Endothelial cell (in vitro differentiated cells): Measurements from ENCODE around the gene LRFN4. TPM values are rescaled to one million over a fixed set of nuclear protein-coding genes. Genes with fewer than 3 reads are reported as not detected.

Source experiments
- DNase-seq: peaks from one replicate; pipeline ENCODE4 v3.0.0; 2021; ENCODE audit warnings: low spot score
- H3K27ac Mint-ChIP-seq: one replicate; pipeline ENCODE4 v1.8.0; 2021; ENCODE audit warnings: mixed read lengths, inconsistent platforms; ENCODE audit not compliant: unreplicated experiment
- H3K27me3 Mint-ChIP-seq: one replicate; pipeline ENCODE4 v1.8.0; 2021; ENCODE audit warnings: mild to moderate bottlenecking, moderate library complexity, mixed read lengths, inconsistent platforms; ENCODE audit not compliant: unreplicated experiment
- H3K36me3 Mint-ChIP-seq: one replicate; pipeline ENCODE4 v1.8.0; 2021; ENCODE audit warnings: mild to moderate bottlenecking, low read depth, mixed read lengths, inconsistent platforms; ENCODE audit not compliant: unreplicated experiment
- H3K4me1 Mint-ChIP-seq: one replicate; pipeline ENCODE4 v1.8.0; 2021; ENCODE audit warnings: mild to moderate bottlenecking, mixed read lengths, inconsistent platforms; ENCODE audit not compliant: unreplicated experiment
- H3K4me3 Mint-ChIP-seq: one replicate; pipeline ENCODE4 v1.8.0; 2021; ENCODE audit warnings: mild to moderate bottlenecking, mixed read lengths, inconsistent platforms; ENCODE audit not compliant: unreplicated experiment
- H3K9me3 Mint-ChIP-seq: one replicate; pipeline ENCODE4 v1.8.0; 2021; ENCODE audit warnings: mixed read lengths, inconsistent platforms; ENCODE audit not compliant: unreplicated experiment
- CTCF ChIP-seq: fragments of 200-600 bp; sonication (generic); IDR thresholded peaks from one replicate; pipeline ENCODE4 v1.5.0; 2021; ENCODE audit warnings: antibody characterized with exemption; ENCODE audit not compliant: unreplicated experiment
- total RNA-seq: library from RNA; stranded (reverse); fragmentation: NEBNext Ultra II Directional; extraction: Animal tissue kit (Norgen Biotek cat#: 25700); gene quantifications from one replicate; pipeline ENCODE4 v1.2.1, GENCODE V29; 2021; ENCODE audit not compliant: unreplicated experiment

Gene LRFN4
- total RNA-seq, 1 donor from 2014 or later: 21.4 TPM

GRCh38 chr11:66853242-66854229 is 3.3 kb upstream of the LRFN4 start:
- Mint-ChIP-seq H3K36me3 (peaks cover 10% of the 10 kb centered on the region), H3K4me3 (peak overlapping the region; percentile 48), H3K9me3 (no peaks in the 10 kb centered on the region), H3K4me1 (peaks cover 7% of the 10 kb centered on the region), H3K27ac (no peak overlapping the region), H3K27me3 (peaks cover 26% of the 10 kb centered on the region)
- DNase-seq: no peak
- TF ChIP-seq CTCF: no peak

- no peak for DNase-seq
- Mint-ChIP-seq H3K27ac (no peak overlapping the region), H3K9me3 (no peaks in the 10 kb centered on the region), H3K4me3 (peak overlapping the region; percentile 48), H3K4me1 (peaks cover 7% of the 10 kb centered on the region), H3K27me3 (peaks cover 26% of the 10 kb centered on the region), H3K36me3 (peaks cover 10% of the 10 kb centered on the region)
- no peak for TF ChIP-seq CTCF
Measured at GRCh38 chr11:66854231-66854661, 2.6 kb upstream of the LRFN4 start.

GRCh38 chr11:66854729-66855211 is 2.1 kb upstream of the LRFN4 start:
- TF ChIP-seq CTCF: no peak
- H3K9me3 Mint-ChIP-seq: no peaks in the 10 kb centered on the region
- peaks cover 7% of the 10 kb centered on the region for H3K4me1 Mint-ChIP-seq
- peak overlapping the region; percentile 86 for H3K4me3 Mint-ChIP-seq
- DNase-seq: no peak
- H3K27ac Mint-ChIP-seq: peak overlapping the region; percentile 31
- H3K27me3 Mint-ChIP-seq: peaks cover 25% of the 10 kb centered on the region
- H3K36me3 Mint-ChIP-seq: peaks cover 10% of the 10 kb centered on the region

GRCh38 chr11:66855574-66856495 is 1.0 kb upstream of the LRFN4 start:
- Mint-ChIP-seq H3K27ac (peak overlapping the region; percentile 54), H3K4me3 (peak overlapping the region; percentile 86), H3K27me3 (peaks cover 24% of the 10 kb centered on the region), H3K4me1 (peaks cover 7% of the 10 kb centered on the region), H3K36me3 (peaks cover 10% of the 10 kb centered on the region), H3K9me3 (no peaks in the 10 kb centered on the region)
- no peak for TF ChIP-seq CTCF
- DNase-seq: peak; percentile 88
